ENCODE data around the gene ASIP.

The ASIP gene

GRCh38 chr20:34311118-34312023 is 70.1 kb downstream of the ASIP start:
- peak; percentile 91 for DNase-seq (ENCODE audit: low spot score)

- DNase-seq (ENCODE audit: low spot score) = no peak
These were observed 70.8 kb downstream of the ASIP start for GRCh38 chr20:34312024-34312460.

DNA sequence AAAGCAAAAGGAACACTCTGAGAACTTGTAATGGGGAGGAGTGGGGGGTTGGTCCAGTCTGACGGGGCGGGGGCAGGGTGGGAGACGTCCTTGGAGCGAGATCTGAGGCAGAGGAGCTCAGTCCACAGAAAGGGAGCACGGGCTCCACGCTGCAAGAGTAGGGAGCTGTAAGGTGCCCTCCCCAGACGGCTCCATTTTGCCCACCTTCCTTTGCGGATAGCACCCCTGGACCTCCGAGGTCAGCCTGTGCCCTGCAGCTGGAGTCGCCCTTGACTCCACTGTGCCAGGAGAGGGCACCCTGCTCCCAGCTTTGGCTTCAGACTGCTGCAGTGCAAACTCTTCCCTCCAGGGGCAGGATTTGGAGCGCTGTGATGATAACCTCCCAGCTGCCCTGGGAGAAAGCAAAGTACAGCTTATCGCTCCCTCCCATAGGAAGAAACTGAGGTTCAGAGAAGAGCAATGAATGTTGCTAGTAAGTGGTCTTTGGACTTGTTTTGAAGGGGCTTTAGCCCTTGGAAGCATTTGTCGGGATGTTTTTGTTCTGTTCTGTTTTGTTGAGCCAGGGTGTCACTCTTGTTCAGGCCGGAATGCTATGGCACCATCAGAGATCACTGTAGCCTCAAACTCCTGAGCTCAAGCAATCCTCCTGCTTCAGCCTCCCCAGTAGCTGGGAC is 71.5 kb downstream of the ASIP start:
- DNase-seq (ENCODE audit: low spot score) = peak; percentile 88

DNA sequence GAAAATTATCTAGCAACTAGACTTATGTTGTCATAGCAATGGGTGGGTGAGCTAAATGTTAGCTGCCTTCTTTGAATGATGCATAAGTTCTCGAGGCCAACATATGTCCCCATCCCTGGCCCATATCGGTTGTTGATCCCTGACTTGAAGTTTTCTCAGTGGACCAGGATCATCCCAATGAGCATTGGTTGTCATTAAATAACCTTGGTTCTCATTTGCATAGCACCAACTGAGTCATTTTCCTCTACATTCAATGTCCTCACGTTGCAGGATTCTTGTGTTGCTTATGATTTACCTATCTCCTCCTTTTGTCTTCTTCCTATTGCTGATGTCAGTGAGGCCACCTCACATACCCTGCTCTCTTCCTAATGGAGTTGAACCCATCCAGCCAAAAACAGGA is 74.0 kb downstream of the ASIP start:
- no peak for DNase-seq (ENCODE audit: low spot score)

- no peak for DNase-seq (ENCODE audit: low spot score)
These were observed 75.1 kb downstream of the ASIP start for GRCh38 chr20:34316196-34316814.
